Activated naive CD8-positive, alpha-beta T cell (primary cell): ENCODE measurements around the gene LRIT3.
"Not testable (repeated sequence)": the region's sequence is repeated elsewhere in the genome, so short reads cannot be mapped to it uniquely, and the experiment has no call there.

ENCODE experiments used
- H3K27ac Mint-ChIP-seq: one replicate; pipeline ENCODE4 v1.8.0; 2021; ENCODE audit warnings: mixed read lengths
- H3K27me3 Mint-ChIP-seq: one replicate; pipeline ENCODE4 v1.8.0; 2021; ENCODE audit warnings: mixed read lengths
- H3K36me3 Mint-ChIP-seq: one replicate; pipeline ENCODE4 v1.8.0; 2021; ENCODE audit warnings: mixed read lengths
- H3K4me1 Mint-ChIP-seq: one replicate; pipeline ENCODE4 v1.8.0; 2021; ENCODE audit warnings: low read depth, mixed read lengths
- H3K4me3 Mint-ChIP-seq: one replicate; pipeline ENCODE4 v1.8.0; 2021; ENCODE audit warnings: mild to moderate bottlenecking, mixed read lengths
- H3K9me3 Mint-ChIP-seq: one replicate; pipeline ENCODE4 v1.8.0; 2021; ENCODE audit warnings: low read depth, mixed read lengths

Gene LRIT3

DNA sequence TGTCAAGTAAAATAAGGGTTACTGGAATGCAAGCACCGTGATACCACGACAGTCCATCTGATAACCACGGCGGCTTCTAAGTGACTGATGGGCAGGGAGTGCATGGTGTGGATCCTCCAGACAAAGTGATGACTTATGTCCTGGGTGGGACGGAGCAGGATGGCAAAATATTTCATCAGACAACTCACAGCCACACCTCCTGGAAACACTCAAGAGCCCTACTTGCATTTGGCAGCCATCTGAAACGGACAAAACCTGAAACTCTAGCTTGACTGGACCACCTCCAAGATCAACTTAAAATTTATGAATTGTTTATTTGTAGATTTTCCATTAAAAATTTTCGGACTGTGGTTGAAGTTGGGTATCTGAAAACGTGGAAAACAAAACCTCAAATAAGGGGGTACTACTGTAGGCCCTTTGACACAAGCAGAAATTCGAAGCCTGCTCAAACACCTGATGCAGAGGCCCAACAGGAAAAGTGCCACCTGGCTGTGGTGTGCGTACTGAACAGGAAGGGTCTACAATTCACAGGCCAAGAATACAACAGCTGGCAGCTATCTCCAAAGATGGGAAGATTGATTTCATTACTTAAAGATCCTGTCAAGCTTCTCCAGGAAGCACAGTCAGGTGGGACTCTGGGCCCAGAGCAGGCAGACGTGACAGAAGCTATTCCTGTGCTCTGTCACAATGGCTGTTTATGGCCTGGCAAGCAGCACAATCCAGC is 26.0 kb downstream of the LRIT3 start:
- no peaks in the 10 kb centered on the region for H3K4me1 Mint-ChIP-seq
- no peak overlapping the region for H3K27ac Mint-ChIP-seq
- peaks cover 10% of the 10 kb centered on the region for H3K36me3 Mint-ChIP-seq
- H3K27me3 Mint-ChIP-seq: peaks cover 4% of the 10 kb centered on the region
- no peak overlapping the region for H3K4me3 Mint-ChIP-seq
- H3K9me3 Mint-ChIP-seq: peaks cover 3% of the 10 kb centered on the region

GRCh38 chr4:109875106-109875505 is 27.2 kb downstream of the LRIT3 start:
- Mint-ChIP-seq H3K36me3 (peaks cover 2% of the 10 kb centered on the region), H3K4me3 (no peak overlapping the region), H3K9me3 (peaks cover 3% of the 10 kb centered on the region), H3K4me1 (no peaks in the 10 kb centered on the region), H3K27ac (no peak overlapping the region), H3K27me3 (peaks cover 6% of the 10 kb centered on the region)

- not testable (repeated sequence) for H3K27me3 Mint-ChIP-seq, H3K27ac Mint-ChIP-seq, H3K4me1 Mint-ChIP-seq, H3K36me3 Mint-ChIP-seq, H3K4me3 Mint-ChIP-seq, H3K9me3 Mint-ChIP-seq
These were observed 27.6 kb downstream of the LRIT3 start for GRCh38 chr4:109875553-109875952.

DNA sequence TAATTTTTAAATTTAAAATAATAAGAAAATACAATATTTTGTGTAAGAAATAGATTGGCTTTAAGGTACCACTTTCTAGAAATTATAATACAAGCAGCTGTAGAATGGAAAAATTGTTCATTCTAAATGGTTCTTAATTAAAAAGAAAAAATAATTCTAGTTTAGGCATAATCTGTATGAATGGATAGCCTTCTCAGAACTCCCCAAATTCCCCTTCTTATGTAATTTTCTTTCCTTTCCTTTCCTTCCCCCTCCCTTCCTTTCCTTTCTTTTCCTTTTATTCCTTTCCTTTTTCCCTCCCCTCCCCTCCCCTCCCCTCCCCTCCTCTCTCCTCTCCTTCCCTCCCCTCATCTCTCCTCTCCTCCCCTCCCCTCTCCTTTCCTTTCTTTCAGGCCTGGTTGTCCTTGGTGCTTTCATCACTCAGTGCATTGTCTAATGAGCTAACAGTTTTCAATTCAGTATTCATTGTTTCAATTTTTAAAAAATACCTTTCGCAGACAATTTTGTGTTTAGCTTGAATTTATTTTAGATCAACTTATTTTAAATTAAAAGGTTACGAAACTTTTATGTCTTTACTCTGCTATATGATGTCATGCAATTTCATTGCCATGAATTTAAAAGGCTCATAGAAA is 28.8 kb downstream of the LRIT3 start:
- no peak overlapping the region for H3K27ac Mint-ChIP-seq
- H3K4me3 Mint-ChIP-seq: no peak overlapping the region
- H3K9me3 Mint-ChIP-seq: peaks cover 3% of the 10 kb centered on the region
- peaks cover 8% of the 10 kb centered on the region for H3K27me3 Mint-ChIP-seq
- no peaks in the 10 kb centered on the region for H3K4me1 Mint-ChIP-seq
- no peaks in the 10 kb centered on the region for H3K36me3 Mint-ChIP-seq

DNA sequence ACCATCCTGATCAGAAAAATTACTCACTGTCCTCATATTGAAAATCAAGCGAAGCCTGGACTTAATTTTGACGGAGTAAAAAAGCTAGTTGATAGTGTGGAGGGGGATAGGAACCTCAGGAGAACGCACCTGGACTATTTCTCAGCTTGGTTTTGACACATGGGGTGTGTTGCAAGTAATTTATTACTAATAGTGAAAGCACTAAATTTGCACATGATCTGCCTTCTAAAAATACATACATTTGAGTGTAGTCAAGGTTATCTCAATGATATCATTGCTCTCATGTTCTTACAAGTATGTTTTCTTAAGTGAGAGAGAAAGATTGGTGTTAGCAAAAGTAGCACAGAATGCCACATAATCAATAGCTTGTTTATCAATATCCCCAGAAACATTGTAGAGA is 29.5 kb downstream of the LRIT3 start:
- Mint-ChIP-seq H3K27me3 (peaks cover 8% of the 10 kb centered on the region), H3K36me3 (no peaks in the 10 kb centered on the region), H3K9me3 (peaks cover 3% of the 10 kb centered on the region), H3K4me3 (no peak overlapping the region), H3K4me1 (no peaks in the 10 kb centered on the region), H3K27ac (no peak overlapping the region)

GRCh38 chr4:109878355-109878754 is 30.4 kb downstream of the LRIT3 start:
- Mint-ChIP-seq H3K9me3 (peaks cover 3% of the 10 kb centered on the region), H3K36me3 (no peaks in the 10 kb centered on the region), H3K4me3 (no peak overlapping the region), H3K27me3 (peaks cover 8% of the 10 kb centered on the region), H3K27ac (no peak overlapping the region), H3K4me1 (no peaks in the 10 kb centered on the region)

DNA sequence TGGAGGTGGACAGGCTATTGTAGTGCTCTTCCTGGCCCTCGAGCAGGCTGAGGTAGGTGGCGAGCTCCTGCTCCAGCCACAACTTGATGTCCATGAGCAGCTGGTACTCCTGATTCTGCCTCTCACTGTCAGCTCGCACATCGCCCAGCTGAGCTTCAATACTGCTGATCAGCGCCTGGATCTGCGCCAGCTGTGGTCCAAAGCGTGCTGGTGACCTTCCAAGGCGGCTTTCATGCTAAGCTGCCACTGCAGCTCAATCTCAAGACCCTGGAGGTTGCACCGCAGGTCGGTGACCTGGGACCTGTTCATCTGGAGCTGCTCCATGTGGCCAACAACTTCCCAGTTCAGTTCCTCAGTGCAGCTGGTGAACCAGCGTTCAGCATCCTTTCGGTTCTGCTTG is 31.2 kb downstream of the LRIT3 start:
- peaks cover 3% of the 10 kb centered on the region for H3K9me3 Mint-ChIP-seq
- no peaks in the 10 kb centered on the region for H3K4me1 Mint-ChIP-seq
- peaks cover 8% of the 10 kb centered on the region for H3K27me3 Mint-ChIP-seq
- no peaks in the 10 kb centered on the region for H3K36me3 Mint-ChIP-seq
- no peak overlapping the region for H3K4me3 Mint-ChIP-seq
- no peak overlapping the region for H3K27ac Mint-ChIP-seq

DNA sequence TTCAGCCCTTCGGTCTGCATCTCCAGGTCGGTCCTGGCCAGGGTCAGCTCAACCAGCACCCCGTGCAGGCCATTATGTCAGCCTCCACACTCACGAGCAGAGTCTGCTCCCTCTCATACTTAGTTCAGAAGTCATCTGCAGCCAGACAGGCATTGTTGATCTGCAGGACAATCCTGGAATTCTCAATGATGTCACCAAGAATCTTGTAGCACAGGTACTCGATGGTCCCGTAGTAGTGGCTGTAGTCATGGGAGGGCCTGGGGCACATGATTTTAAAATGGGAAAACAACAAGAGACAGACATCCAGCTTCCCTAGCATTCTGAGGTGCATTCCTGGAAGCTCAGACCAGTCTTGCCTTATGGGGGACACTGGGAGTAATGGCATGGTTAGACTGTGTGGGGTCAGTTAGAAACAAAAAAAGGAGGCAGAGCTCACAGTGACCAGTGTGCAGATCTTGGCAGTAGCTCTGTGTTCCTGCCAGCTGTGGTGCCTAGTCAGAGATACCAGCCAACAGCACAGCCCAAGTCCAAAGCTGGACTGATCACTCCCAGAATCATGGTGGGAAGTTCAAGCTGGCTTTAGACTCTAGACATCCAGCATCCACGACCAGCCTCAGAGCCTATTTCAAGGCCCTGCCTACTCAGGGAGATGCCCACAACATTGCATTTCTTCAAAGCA is 31.9 kb downstream of the LRIT3 start:
- H3K36me3 Mint-ChIP-seq: no peaks in the 10 kb centered on the region
- peaks cover 8% of the 10 kb centered on the region for H3K27me3 Mint-ChIP-seq
- H3K9me3 Mint-ChIP-seq: peaks cover 3% of the 10 kb centered on the region
- no peaks in the 10 kb centered on the region for H3K4me1 Mint-ChIP-seq
- no peak overlapping the region for H3K4me3 Mint-ChIP-seq
- H3K27ac Mint-ChIP-seq: no peak overlapping the region

GRCh38 chr4:109886303-109886702 is 38.4 kb downstream of the LRIT3 start:
- Mint-ChIP-seq H3K9me3 (no peaks in the 10 kb centered on the region), H3K36me3 (peaks cover 2% of the 10 kb centered on the region), H3K4me3 (no peak overlapping the region), H3K27me3 (no peaks in the 10 kb centered on the region), H3K27ac (no peak overlapping the region), H3K4me1 (no peaks in the 10 kb centered on the region)

GRCh38 chr4:109887071-109887470 is 39.2 kb downstream of the LRIT3 start:
- Mint-ChIP-seq H3K27me3 (no peaks in the 10 kb centered on the region), H3K4me1 (no peaks in the 10 kb centered on the region), H3K36me3 (peaks cover 2% of the 10 kb centered on the region), H3K9me3 (no peaks in the 10 kb centered on the region), H3K4me3 (no peak overlapping the region), H3K27ac (no peak overlapping the region)

- Mint-ChIP-seq H3K27ac (no peak overlapping the region), H3K36me3 (peaks cover 2% of the 10 kb centered on the region), H3K4me3 (no peak overlapping the region), H3K4me1 (no peaks in the 10 kb centered on the region), H3K9me3 (no peaks in the 10 kb centered on the region), H3K27me3 (no peaks in the 10 kb centered on the region)
These were observed 42.2 kb downstream of the LRIT3 start for GRCh38 chr4:109890076-109890475.

DNA sequence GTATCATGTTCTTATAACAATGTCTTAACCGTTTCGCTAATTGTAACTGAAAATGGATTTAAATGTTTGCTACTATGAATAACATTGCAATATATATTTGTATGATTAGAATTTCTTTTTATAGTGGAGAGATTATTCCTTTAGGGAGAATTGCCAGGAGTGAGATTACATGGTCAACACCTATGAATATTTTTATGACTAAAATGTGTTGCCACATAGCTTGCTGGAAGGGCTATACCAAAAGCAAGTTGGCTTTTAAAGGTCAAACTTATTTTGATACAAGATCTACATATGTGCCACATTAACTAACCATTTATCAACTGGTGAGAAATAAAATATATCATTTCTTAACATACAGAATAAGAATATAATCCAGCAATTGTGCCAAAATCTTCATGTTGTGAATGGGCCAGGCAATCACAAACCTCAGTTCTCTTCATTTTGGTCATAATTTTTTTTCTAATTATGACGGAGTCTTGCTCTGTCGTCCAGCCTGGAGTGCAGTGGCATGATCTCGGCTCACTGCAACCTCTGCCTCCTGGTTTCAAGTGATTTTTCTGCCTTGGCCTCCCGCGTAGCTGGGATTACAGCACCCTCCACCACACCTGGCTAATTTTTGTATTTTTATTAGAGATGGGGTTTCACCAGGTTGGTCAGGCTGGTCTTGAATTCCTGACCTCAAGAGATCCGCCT is 54.8 kb downstream of the LRIT3 start:
- Mint-ChIP-seq H3K27me3 (peaks cover 13% of the 10 kb centered on the region), H3K27ac (no peak overlapping the region), H3K9me3 (peaks cover 6% of the 10 kb centered on the region), H3K36me3 (no peaks in the 10 kb centered on the region), H3K4me3 (no peak overlapping the region), H3K4me1 (no peaks in the 10 kb centered on the region)

DNA sequence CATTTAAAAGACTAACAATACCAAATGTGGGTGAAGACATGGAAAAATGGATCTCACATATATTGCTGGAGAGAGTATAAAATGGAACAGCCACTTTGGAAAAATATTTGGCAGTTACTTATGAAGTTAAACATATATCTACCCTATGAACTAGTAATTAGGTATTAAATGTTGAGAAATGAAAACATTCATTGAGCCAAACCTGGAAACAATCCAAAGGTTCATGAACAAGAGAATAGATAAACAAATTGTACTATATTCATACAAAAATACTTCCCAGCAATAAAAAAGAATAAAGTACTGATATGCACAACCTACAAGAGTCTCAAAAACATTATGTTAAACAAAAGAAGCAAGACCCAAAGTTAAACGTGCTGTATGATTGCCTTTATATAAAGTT is 60.8 kb downstream of the LRIT3 start:
- Mint-ChIP-seq H3K4me3 (no peak overlapping the region), H3K36me3 (no peaks in the 10 kb centered on the region), H3K4me1 (no peaks in the 10 kb centered on the region), H3K9me3 (peaks cover 6% of the 10 kb centered on the region), H3K27me3 (peaks cover 23% of the 10 kb centered on the region), H3K27ac (no peak overlapping the region)

DNA sequence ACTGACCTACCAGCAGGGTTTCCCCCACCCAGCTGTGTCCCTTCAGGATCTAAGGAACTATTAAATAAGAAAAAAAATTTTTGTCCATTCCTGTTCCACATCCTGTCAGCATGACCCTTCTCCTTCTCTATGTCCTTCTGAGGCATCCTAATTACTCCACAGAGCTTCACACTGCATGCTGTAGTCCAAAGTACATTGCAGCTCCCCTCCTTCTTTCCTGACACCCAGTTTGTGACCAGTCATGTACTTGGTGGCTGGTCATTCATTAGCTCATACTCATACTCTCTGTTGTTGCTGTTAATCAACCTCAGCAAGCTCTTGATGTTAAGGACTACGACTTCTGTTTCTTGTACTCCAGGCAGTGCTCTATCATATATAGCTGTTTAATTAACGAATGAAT is 62.3 kb downstream of the LRIT3 start:
- no peaks in the 10 kb centered on the region for H3K4me1 Mint-ChIP-seq
- H3K27me3 Mint-ChIP-seq: peaks cover 19% of the 10 kb centered on the region
- H3K4me3 Mint-ChIP-seq: no peak overlapping the region
- peaks cover 6% of the 10 kb centered on the region for H3K9me3 Mint-ChIP-seq
- no peaks in the 10 kb centered on the region for H3K36me3 Mint-ChIP-seq
- H3K27ac Mint-ChIP-seq: no peak overlapping the region
